Heart right ventricle (tissue), 16 donors: ENCODE data around the gene STAMBP. TPM values are rescaled to one million over a fixed set of nuclear protein-coding genes. Genes with fewer than 3 reads are reported as not detected.
A peak's percentile ranks its signal among the peaks of the same experiment; 100 is the strongest.
"Not testable (repeated sequence)": the region's sequence is repeated elsewhere in the genome, so short reads cannot be mapped to it uniquely, and the experiment has no call there.

Source experiments
- ATAC-seq, 8 donors: fragments of 200-7000 bp; cut with Tn5 transposase; one replicate each; pipeline ENCODE4 v1.9.1; 2020; ENCODE audit warnings: mild to moderate bottlenecking in 8 of 8, moderate library complexity in 8 of 8, moderate number of reproducible peaks in 1 of 8
- DNase-seq, 2 donors: peaks; one replicate each; pipeline ENCODE4 v3.0.0-alpha.2; 2020
- H3K27ac ChIP-seq, 10 donors: fragments of 200-600 bp; sonication (generic) in 2 of 10; one replicate each; pipeline versions ENCODE4 v1.5.0 to v1.8.0; 2020 to 2022; ENCODE audit warnings: mild to moderate bottlenecking in 3 of 10
- H3K27me3 ChIP-seq, 7 donors: fragments of 200-600 bp; one replicate each; pipeline ENCODE4 v1.8.0; 2021 to 2022; ENCODE audit warnings: mild to moderate bottlenecking in 2 of 7
- H3K36me3 ChIP-seq, 9 donors: fragments of 200-600 bp; sonication (generic) in 1 of 9; one replicate each; pipeline versions ENCODE4 v1.5.0 to v1.8.0; 2020 to 2022; ENCODE audit warnings: mild to moderate bottlenecking in 2 of 9
- H3K4me1 ChIP-seq, 9 donors: fragments of 200-600 bp; sonication (generic) in 1 of 9; one replicate each; pipeline versions ENCODE4 v1.5.0 to v1.8.0; 2020 to 2022; ENCODE audit warnings: mild to moderate bottlenecking in 4 of 9
- H3K4me3 ChIP-seq, 10 donors: fragments of 200-600 bp; sonication (generic) in 2 of 10; one replicate each; pipeline versions ENCODE4 v1.5.0 to v1.8.0; 2020 to 2022; ENCODE audit warnings: mild to moderate bottlenecking in 7 of 10, moderate library complexity in 2 of 10
- H3K9me3 ChIP-seq, 11 donors: fragments of 200-600 bp in 10 of 11; sonication (generic) in 2 of 11; one replicate each; pipeline versions ENCODE4 v1.5.0 to v1.8.0; 2013 to 2022; ENCODE audit warnings: mild to moderate bottlenecking in 2 of 11, control low read depth in 1 of 11, moderate library complexity in 1 of 11
- WGBS, 2 donors: extraction: QIAGEN DNeasy Blood & Tissue Kit; methylation state at CpG; one replicate each; pipeline ENCODE4 v1.1.7; 2013; ENCODE audit warnings: inconsistent platforms in 1 of 2; 5-methylcytosine and 5-hydroxymethylcytosine counted together
- intact Hi-C, 10 donors: fragments of 100-400 bp; cut with DNase I; formaldehyde crosslinking; loops; one replicate each; pipeline versions ENCODE4 v1.11.1 to v1.14.2; 2022
- polyA plus RNA-seq, 2 donors: library from polyadenylated mRNA; stranded (reverse); fragments of 200-250 nt; gene quantifications; one replicate each; pipeline ENCODE4 v1.2.3, GENCODE V29; 2013
- total RNA-seq, 10 donors: library from RNA; stranded (reverse); fragmentation: NEBNext Ultra II Directional in 3 of 10; extraction: Animal tissue kit (Norgen Biotek cat#: 25700) in 3 of 10; gene quantifications; one replicate each; pipeline versions ENCODE4 v1.2.1 to v1.2.4, GENCODE V29; 2021 to 2023
- TF ChIP-seq, protein P1 (sequence below), 9 donors: fragments of 200-600 bp; sonication (generic) in 2 of 9; IDR thresholded peaks; one replicate each; pipeline versions ENCODE4 v1.5.0 to v1.8.0; 2021 to 2022; ENCODE audit warnings: antibody characterized with exemption in 9 of 9, mild to moderate bottlenecking in 5 of 9, moderate library complexity in 1 of 9
- donor health status: Arrhythmogenic right ventricular cardiomyopathy.
- donor health status: ischemic (EF 13 %, LVEDD 7.1; RV severe dilation, severe dysfunction).
- donor health status: healthy with polysubstance abuse.
- donor health status: DM: no; HTN: yes; CAD: no.
- donor health status: DM: no; HTN: no; CAD: no.
- donor health status: ischemic (EF 25% LVEDD 6.9; RV normal size, moderate dysfunction).
- donor health status: ischemic (EF 25% LVEDD 5.7; RV mildly dilated, moderate dysfunction).
- donor health status: healthy.
- donor health status: DM: yes; HTN: yes; CAD: no.
- donor health status: Ischemic cardiomyopathy.
- donor health status: ischemic (EF 35%, LVEDD 5.7; RV mildly dilated, moderate dysfunction).
- donor health status: nonischemic (EF 11% LVEDD 7.7; RV severe dilation, severe dysfunction).
- donor health status: DM: yes; HTN: yes; CAD: no.
- donor health status: PGD.
- donor health status: ischemic (EF 29% LVEDD 5.4; RV normal size, mild dysfunction).
- donor health status: nonischemic (EF 23%, LVEDD 6.1; RV moderate dilation, normal function).

The STAMBP gene
- total and polyA plus RNA-seq, 12 donors: 12.1 to 37.5 (median 32.3) TPM

DNA sequence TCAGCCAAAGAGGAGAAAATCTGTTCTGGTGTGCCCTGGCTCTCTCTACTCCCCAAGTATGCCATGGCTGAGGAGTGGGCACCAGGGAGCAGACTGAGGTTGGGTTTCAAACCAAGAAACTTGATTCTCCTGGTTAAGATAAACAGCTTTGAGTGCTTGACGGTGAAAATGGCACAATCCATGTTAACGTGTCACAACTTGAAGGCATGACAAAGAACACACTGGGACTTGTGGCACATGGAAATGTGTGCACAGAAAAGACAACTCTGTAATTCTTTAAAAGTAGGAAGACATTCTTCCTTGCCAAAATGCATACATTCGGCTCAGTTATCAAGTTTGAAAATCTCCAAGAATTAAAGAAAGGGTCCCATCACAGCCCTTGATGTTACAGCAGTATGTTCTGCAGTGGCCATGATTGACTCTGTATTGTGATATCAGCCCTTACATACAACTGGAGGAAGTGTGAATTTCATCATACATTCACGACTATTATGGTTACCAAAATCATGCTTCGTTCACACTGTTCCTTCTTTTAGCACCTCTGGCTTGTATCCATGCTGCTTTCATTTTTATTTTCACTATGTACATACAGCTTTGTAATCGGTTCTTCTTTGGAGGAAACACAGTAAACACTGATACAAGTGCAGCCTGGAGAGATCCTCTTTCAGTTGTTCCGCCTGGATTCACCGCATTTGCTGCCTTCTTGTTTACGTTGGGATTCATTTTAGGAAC is 48.5 kb downstream of the STAMBP start:
- no peak for DNase-seq
- peak in 4 of 8 donors; percentile 28 to 50 (median 42) for ATAC-seq
- H3K27me3 ChIP-seq: peaks cover 0 to 5% (median 0%) of the 10 kb centered on the region in 7 donors
- TF ChIP-seq, protein P1, sequence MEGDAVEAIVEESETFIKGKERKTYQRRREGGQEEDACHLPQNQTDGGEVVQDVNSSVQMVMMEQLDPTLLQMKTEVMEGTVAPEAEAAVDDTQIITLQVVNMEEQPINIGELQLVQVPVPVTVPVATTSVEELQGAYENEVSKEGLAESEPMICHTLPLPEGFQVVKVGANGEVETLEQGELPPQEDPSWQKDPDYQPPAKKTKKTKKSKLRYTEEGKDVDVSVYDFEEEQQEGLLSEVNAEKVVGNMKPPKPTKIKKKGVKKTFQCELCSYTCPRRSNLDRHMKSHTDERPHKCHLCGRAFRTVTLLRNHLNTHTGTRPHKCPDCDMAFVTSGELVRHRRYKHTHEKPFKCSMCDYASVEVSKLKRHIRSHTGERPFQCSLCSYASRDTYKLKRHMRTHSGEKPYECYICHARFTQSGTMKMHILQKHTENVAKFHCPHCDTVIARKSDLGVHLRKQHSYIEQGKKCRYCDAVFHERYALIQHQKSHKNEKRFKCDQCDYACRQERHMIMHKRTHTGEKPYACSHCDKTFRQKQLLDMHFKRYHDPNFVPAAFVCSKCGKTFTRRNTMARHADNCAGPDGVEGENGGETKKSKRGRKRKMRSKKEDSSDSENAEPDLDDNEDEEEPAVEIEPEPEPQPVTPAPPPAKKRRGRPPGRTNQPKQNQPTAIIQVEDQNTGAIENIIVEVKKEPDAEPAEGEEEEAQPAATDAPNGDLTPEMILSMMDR (IDR thresholded peaks at IDR 0.05): no peak
- no peaks in the 10 kb centered on the region for H3K36me3 ChIP-seq
- H3K4me1 ChIP-seq: peaks cover 0 to 5% (median 0%) of the 10 kb centered on the region in 9 donors
- WGBS, 2 donors: 68 to 74% methylated on average over 9 of the region's 9 CpGs
- no peak overlapping the region for H3K27ac ChIP-seq
- no peak overlapping the region for H3K4me3 ChIP-seq
- H3K9me3 ChIP-seq: no peaks in the 10 kb centered on the region
- intact Hi-C loops: no loop called here

DNA sequence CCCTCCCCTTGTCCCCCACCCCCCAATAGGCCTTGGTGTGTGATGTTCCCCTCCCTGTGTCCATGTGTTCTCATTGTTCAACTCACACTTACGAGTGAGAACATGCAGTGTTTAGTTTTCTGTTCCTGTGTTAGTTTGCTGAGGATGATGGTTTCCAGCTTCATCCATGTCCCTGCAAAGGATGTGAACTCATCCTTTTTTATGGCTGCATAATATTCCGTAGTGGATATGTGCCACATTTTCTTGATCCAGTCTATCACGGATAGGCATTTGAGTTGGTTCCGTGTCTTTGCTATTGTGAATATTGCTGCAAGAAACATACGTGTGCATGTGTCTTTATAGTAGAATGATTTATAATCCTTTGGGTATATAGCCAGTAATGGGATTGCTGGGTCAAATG is 49.2 kb downstream of the STAMBP start:
- not testable (repeated sequence) for H3K4me1 ChIP-seq, DNase-seq
- WGBS, 2 donors: 91 to 97% methylated on average over 5 of the region's 5 CpGs

DNA sequence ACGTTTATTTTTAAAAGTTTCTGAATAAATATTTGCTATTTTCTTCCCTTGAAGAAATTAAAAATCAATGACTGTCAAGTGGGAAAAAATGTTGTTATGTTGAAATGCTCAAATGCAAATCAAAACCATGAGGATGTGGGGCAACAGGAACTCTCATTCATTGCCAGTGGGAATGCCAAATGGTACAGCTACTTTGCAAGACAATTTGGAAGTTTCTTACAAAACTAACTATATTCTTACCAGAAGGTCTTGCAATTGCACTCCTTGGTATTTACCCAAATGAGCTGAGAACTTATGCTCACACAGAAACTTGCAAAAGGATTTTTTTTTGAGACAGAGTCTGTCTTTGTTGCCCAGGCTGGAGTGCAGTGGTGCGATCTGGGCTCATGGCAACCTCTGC is 56.6 kb downstream of the STAMBP start:
- DNase-seq: no peak
- H3K9me3 ChIP-seq: no peaks in the 10 kb centered on the region
- H3K4me3 ChIP-seq: no peak overlapping the region
- 53% methylated on average over 2 of the region's 2 CpGs for WGBS, 2 donors
- H3K27ac ChIP-seq: no peak overlapping the region
- ATAC-seq: no peak
- peaks cover 0 to 9% (median 0%) of the 10 kb centered on the region in 9 donors for H3K4me1 ChIP-seq
- intact Hi-C loops: no loop called here
- H3K27me3 ChIP-seq: peaks cover 0 to 29% (median 2%) of the 10 kb centered on the region in 7 donors
- H3K36me3 ChIP-seq: no peaks in the 10 kb centered on the region
- TF ChIP-seq, protein P1 (IDR thresholded peaks at IDR 0.05): no peak

More for the DNA sequence above, 49.2 kb downstream of the STAMBP start:
- H3K9me3 ChIP-seq, H3K27ac ChIP-seq, ATAC-seq, intact Hi-C loops, H3K27me3 ChIP-seq, H3K4me3 ChIP-seq, H3K36me3 ChIP-seq: not testable (repeated sequence)

DNA sequence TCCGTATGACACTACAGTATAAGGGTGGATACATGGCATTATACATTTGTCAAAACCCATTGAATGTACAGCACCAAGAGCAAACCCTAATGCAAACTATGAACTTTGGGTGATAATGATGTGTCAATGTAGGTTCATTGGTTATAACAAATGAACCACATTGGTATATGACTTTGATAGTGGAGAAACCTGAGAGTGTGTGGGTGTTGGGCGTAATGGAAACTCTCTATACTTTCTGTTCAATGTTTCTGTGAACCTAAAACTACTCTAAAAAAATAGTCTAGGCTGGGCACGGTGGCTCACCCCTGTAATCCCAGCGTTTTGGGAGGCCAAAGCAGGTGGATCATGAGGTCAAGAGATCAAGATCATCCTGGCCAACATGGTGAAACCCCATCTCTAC is 57.6 kb downstream of the STAMBP start:
- ATAC-seq (no peak), DNase-seq (no peak)
- Histone ChIP-seq H3K27me3 (peaks cover 0 to 25% (median 0%) of the 10 kb centered on the region in 7 donors), H3K27ac (no peak overlapping the region), H3K36me3 (no peaks in the 10 kb centered on the region), H3K4me1 (peaks cover 0 to 9% (median 0%) of the 10 kb centered on the region in 9 donors), H3K4me3 (no peak overlapping the region), H3K9me3 (no peaks in the 10 kb centered on the region)
- TF ChIP-seq, protein P1 (IDR thresholded peaks at IDR 0.05): no peak
- 82 to 91% methylated on average over 4 of the region's 4 CpGs for WGBS, 2 donors
- intact Hi-C loops: no loop called here

DNA sequence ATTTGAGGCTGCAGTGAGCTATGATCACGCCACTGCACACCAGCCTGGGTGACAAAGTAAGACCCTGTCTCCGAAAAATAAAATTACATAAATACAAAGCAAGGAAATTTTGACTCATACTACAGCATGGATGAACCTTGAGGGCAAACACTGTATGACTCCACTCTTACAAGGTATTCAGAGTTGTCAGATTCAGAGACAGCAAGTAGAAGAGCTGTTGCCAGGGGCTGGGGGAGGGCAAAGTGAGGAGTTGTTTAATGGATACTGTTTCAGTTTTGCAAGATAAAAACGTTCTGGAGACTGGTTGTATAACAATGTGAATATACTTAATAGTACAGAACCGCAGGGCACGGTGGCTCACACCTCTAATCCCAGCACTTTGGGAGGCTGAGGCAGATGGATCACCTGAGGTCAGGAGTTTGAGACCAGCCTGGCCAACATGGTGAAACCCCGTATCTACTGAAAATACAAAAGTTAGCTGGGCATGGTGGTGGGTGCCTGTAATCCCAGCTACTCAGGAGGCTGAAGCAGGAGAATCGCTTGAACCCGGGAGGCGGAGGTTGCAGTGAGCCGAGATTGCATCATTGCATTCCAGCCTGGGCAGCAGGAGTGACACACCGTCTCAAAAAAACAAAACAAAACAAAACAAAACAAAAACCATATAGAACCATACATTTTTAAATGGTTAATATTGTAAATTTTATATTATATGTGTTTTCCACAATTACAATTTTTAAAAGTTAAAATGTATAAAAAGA is 59.0 kb downstream of the STAMBP start:
- H3K27ac ChIP-seq, DNase-seq, H3K36me3 ChIP-seq, H3K4me1 ChIP-seq, ATAC-seq, intact Hi-C loops, H3K9me3 ChIP-seq, H3K4me3 ChIP-seq: not testable (repeated sequence)
- peaks cover 0 to 21% (median 0%) of the 10 kb centered on the region in 7 donors for H3K27me3 ChIP-seq
- WGBS, 2 donors: 79 to 81% methylated on average over 11 of the region's 11 CpGs
